Smooth muscle cell (in vitro differentiated cells): Measurements from ENCODE around the gene AIP. TPM values are rescaled to one million over a fixed set of nuclear protein-coding genes. Genes with fewer than 3 reads are reported as not detected.

Source experiments
- DNase-seq: peaks from one replicate; lab custom pipeline; 2025; ENCODE audit not compliant: unreplicated experiment; lab: John Stamatoyannopoulos, UW
- H2AFZ ChIP-seq: fragments of 200-600 bp; sonication (generic); 2 replicates; pipeline ENCODE4 v1.6.0; 2016; ENCODE audit warnings: antibody characterized with exemption, low read depth, mild to moderate bottlenecking
- H3F3A ChIP-seq: fragments of 200-600 bp; sonication (generic); 2 replicates; pipeline ENCODE4 v1.6.0; 2017; ENCODE audit warnings: antibody characterized with exemption, low read depth
- H3K27ac ChIP-seq: fragments of 200-600 bp; sonication (generic); 2 replicates; pipeline ENCODE4 v1.5.1; 2016; ENCODE audit warnings: low read depth, mild to moderate bottlenecking
- H3K27me3 ChIP-seq: fragments of 200-600 bp; sonication (generic); 2 replicates; pipeline ENCODE4 v1.6.1; 2016; ENCODE audit warnings: low read depth, mild to moderate bottlenecking
- H3K36me3 ChIP-seq: fragments of 200-600 bp; sonication (generic); 2 replicates; pipeline ENCODE4 v1.5.1; 2016; ENCODE audit warnings: low read depth
- H3K4me1 ChIP-seq: fragments of 200-600 bp; sonication (generic); 2 replicates; pipeline ENCODE4 v1.5.1; 2016; ENCODE audit warnings: low read depth
- H3K4me2 ChIP-seq: fragments of 200-600 bp; sonication (generic); 2 replicates; pipeline ENCODE4 v1.6.0; 2016; ENCODE audit warnings: mild to moderate bottlenecking
- H3K4me3 ChIP-seq: fragments of 200-600 bp; sonication (generic); 2 replicates; pipeline ENCODE4 v1.5.1; 2016; ENCODE audit warnings: mild to moderate bottlenecking
- H3K79me2 ChIP-seq: fragments of 200-600 bp; sonication (generic); 2 replicates; pipeline ENCODE4 v1.6.0; 2016; ENCODE audit warnings: low read depth, mild to moderate bottlenecking
- H3K9ac ChIP-seq: fragments of 200-600 bp; sonication (generic); 2 replicates; pipeline ENCODE4 v1.6.0; 2016; ENCODE audit warnings: low read depth
- H3K9me3 ChIP-seq: fragments of 200-600 bp; sonication (generic); replicated peaks from 2 replicates; pipeline ENCODE4 v1.5.1; 2016; ENCODE audit warnings: low read depth
- H4K20me1 ChIP-seq: fragments of 200-600 bp; sonication (generic); 2 replicates; pipeline ENCODE4 v1.6.0; 2016; ENCODE audit warnings: low read depth
- WGBS: methylation state at CpG from one replicate; pipeline ENCODE4 v1.1.7; 2016; ENCODE audit warnings: low lambda C conversion rate; 5-methylcytosine and 5-hydroxymethylcytosine counted together
- polyA plus RNA-seq: library from polyadenylated mRNA; unstranded; fragments of >200 nt; fragmentation: Nextera tagmentation; extraction: Ambion mirVana; gene quantifications from 2 replicates; pipeline ENCODE4 v1.2.1, GENCODE V29; 2016
- total RNA-seq: library from RNA; depleted of rRNA; stranded (reverse); fragments of >200 nt; gene quantifications from 2 replicates; pipeline ENCODE4 v1.2.3, GENCODE V29; 2014
- TF ChIP-seq, protein P1 (sequence below): fragments of 200-600 bp; sonication (generic); IDR thresholded peaks from 2 replicates; pipeline ENCODE4 v1.5.1; 2017; ENCODE audit warnings: borderline replicate concordance, mild to moderate bottlenecking, antibody characterized with exemption; ENCODE audit not compliant: insufficient read depth, poor library complexity, severe bottlenecking

AIP gene
- total and polyA plus RNA-seq, 2 experiments from 2014 or later = 36.8 to 61.5 TPM

DNA sequence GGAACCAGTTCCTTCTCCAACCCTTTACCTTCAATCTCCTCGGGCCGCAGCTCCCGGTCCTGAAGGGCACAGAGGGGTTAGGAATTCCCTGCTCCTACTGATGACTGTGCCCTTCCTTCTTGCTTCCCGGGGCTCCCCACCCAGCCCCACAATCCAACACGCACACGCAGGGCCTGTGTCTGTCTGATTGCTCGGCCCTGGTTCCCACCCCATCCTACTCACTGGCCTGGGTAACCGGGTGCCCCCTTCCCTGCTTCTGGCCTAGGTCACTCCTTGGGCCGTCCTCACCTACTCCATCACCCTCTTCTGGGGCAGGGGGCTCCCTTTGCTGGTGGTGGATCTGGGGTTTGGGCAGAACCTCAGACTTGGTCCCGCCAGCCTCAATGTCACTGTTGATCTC, 39.1 kb downstream of the AIP start:
- WGBS = 82% methylated on average over 8 of the region's 10 CpGs
- H2AFZ ChIP-seq = no peak overlapping the region
- H3F3A ChIP-seq = no peaks in the 10 kb centered on the region
- H3K27ac ChIP-seq = no peak overlapping the region
- TF ChIP-seq, protein P1, sequence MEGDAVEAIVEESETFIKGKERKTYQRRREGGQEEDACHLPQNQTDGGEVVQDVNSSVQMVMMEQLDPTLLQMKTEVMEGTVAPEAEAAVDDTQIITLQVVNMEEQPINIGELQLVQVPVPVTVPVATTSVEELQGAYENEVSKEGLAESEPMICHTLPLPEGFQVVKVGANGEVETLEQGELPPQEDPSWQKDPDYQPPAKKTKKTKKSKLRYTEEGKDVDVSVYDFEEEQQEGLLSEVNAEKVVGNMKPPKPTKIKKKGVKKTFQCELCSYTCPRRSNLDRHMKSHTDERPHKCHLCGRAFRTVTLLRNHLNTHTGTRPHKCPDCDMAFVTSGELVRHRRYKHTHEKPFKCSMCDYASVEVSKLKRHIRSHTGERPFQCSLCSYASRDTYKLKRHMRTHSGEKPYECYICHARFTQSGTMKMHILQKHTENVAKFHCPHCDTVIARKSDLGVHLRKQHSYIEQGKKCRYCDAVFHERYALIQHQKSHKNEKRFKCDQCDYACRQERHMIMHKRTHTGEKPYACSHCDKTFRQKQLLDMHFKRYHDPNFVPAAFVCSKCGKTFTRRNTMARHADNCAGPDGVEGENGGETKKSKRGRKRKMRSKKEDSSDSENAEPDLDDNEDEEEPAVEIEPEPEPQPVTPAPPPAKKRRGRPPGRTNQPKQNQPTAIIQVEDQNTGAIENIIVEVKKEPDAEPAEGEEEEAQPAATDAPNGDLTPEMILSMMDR = no peak
- H3K9me3 ChIP-seq = no peaks in the 10 kb centered on the region
- H3K9ac ChIP-seq = no peak overlapping the region
- H3K4me2 ChIP-seq = no peak overlapping the region
- DNase-seq = no peak
- no peaks in the 10 kb centered on the region for H4K20me1 ChIP-seq
- no peaks in the 10 kb centered on the region for H3K4me1 ChIP-seq
- no peak overlapping the region for H3K4me3 ChIP-seq
- no peaks in the 10 kb centered on the region for H3K36me3 ChIP-seq
- no peaks in the 10 kb centered on the region for H3K79me2 ChIP-seq
- H3K27me3 ChIP-seq = no peaks in the 10 kb centered on the region

DNA sequence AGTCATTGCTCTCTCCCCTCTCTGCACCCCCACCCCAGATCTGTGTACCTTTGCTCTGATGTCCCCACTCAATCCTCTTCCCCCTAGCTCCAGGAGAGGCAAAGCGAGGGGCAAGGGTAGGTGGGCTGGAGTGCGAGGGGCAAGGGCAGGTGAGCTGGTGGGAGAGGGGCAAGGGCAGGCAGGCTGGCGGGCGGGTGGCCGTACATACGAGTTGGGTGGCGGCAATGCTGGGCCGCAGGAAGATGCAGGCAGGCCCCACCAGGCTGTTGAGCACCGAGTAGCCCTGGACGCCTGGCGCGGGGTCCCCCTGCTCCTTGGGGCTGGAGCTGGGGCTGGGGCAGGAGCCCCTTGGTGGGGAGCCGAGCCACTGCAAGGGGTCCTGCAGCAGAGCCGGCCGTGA, 39.5 kb downstream of the AIP start:
- no peak overlapping the region for H3K4me3 ChIP-seq
- H3K27me3 ChIP-seq = no peaks in the 10 kb centered on the region
- H2AFZ ChIP-seq = no peak overlapping the region
- TF ChIP-seq, protein P1 = no peak
- WGBS = 96% methylated on average over 14 of the region's 15 CpGs
- no peaks in the 10 kb centered on the region for H3F3A ChIP-seq
- H3K79me2 ChIP-seq = no peaks in the 10 kb centered on the region
- no peaks in the 10 kb centered on the region for H3K4me1 ChIP-seq
- DNase-seq = no peak
- no peaks in the 10 kb centered on the region for H4K20me1 ChIP-seq
- H3K27ac ChIP-seq = no peak overlapping the region
- H3K9me3 ChIP-seq = no peaks in the 10 kb centered on the region
- H3K36me3 ChIP-seq = no peaks in the 10 kb centered on the region
- no peak overlapping the region for H3K9ac ChIP-seq
- H3K4me2 ChIP-seq = no peak overlapping the region

DNA sequence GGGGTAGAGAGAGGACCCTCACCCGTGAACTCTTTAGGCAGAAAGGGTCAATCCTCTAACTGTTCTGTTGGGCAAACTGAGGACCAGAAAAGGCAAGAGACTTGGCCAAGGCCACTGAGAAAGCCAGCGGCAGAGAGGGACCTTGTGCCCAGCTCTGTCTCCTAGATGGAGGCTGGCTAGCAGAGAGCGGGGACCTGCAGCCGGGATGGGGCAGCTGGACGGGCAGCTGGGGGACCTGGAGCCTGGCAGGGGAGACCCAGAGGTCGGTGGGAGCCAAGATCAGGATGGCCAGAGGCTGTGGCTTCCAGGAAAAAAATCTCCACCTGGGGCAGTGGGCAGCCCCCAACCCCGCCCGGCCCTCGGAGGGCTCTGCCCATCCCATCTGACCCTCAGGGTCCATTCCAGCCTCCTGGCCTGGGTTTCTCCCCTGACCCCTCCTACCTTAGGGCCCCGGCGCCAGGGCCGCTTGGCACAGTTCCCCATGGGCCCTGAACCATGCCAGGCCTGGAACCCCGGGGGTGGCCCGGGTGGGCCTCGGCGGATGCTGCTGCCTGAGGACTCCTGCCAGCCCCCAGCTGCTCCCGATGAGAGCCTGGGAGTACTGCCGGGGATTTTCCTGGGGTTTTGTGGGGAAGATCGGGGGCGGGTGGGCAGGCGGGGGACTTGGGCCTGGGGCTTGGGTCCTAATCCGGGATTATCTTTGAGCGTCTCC, 40.2 kb downstream of the AIP start, which contains the start of gene CABP2:
Gene CABP2 (minus strand): TSS at position 603 of the 712 bp plus-strand sequence. CDS start 120 bp downstream, at position 483.
- TF ChIP-seq, protein P1 = no peak
- no peak within 1 kb of the TSS for H3K4me3 ChIP-seq
- H4K20me1 ChIP-seq = no peaks in the 10 kb centered on the region
- no peak within 1 kb of the TSS for H3K9ac ChIP-seq
- no peaks in the 10 kb centered on the region for H3K36me3 ChIP-seq
- H3K9me3 ChIP-seq = no peaks in the 10 kb centered on the region
- no peaks in the 10 kb centered on the region for H3K79me2 ChIP-seq
- H3K4me2 ChIP-seq = no peak within 1 kb of the TSS
- H2AFZ ChIP-seq = no peak within 1 kb of the TSS
- WGBS = 88% methylated on average over 20 of the region's 23 CpGs
- H3K27me3 ChIP-seq = no peaks in the 10 kb centered on the region
- no peaks in the 10 kb centered on the region for H3F3A ChIP-seq
- DNase-seq = no peak
- no peak within 1 kb of the TSS for H3K27ac ChIP-seq
- no peaks in the 10 kb centered on the region for H3K4me1 ChIP-seq
